GM19035 (cell line): Measurements from ENCODE around the gene KRTAP10-2.
"Not testable (repeated sequence)": the region's sequence is repeated elsewhere in the genome, so short reads cannot be mapped to it uniquely, and the experiment has no call there.

Experiments
- ATAC-seq: cut with Tn5 transposase; IDR thresholded peaks from one replicate; pipeline ENCODE4 v1.9.1; 2021; ENCODE audit not compliant: unreplicated experiment

KRTAP10-2 gene

GRCh38 chr21:44583089-44583799, 31.9 kb upstream of the KRTAP10-2 start:
- ATAC-seq = no peak

- no peak for ATAC-seq
Measured at GRCh38 chr21:44582055-44582454, 30.8 kb upstream of the KRTAP10-2 start.

DNA sequence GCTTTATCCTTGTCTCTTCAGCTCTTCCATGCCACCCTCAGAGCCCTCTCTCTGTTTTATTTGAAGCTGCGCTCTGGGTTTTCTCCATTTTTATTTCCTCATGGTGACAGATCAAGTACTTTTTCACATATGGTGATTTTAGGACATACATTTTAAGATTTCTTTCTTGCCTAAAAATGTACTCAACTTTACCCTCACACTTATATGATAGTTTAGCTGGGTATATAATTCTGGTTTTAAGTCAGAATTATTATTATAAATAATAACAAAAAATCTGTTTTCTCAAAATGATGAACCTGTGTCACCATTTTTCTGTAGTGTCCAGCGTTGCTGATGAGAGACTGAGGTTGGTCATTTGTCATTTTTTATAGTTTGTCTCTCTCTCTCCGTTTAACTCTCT, 29.9 kb upstream of the KRTAP10-2 start:
- no peak for ATAC-seq

DNA sequence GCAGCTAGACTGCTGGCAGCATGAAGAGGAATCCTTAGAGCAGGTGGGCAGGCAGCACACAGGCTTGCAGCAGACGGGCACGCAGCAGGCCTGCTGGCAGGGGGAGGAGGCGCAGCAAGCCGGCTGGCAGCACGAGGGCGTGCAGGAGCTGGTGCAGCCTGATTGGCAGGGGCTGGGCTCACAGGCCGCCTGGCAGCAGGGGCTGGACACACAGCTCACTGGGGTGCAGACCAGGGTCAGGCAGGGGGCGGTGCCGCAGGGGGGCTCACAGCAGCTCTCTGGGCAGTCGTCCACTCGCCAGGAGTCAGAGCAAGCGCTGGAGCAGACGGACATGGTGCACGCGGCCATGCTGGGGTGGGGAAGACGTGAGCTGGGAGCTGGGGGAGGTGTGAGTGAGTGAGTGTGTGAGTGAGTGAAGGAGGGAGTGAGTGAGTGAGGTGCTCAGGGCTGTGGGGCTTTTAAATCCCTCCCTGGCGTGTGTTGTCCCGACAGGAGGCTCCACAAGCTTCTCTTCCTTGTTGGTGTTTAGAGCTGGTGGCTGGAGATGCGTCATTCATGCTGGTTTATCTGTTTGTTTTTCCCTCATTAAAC, 29.0 kb upstream of the KRTAP10-2 start, which contains the start of gene KRTAP10-5:
Gene KRTAP10-5 (minus strand): TSS at position 374 of the 591 bp plus-strand sequence. CDS start 26 bp downstream, at position 348.
- not testable (repeated sequence) for ATAC-seq

DNA sequence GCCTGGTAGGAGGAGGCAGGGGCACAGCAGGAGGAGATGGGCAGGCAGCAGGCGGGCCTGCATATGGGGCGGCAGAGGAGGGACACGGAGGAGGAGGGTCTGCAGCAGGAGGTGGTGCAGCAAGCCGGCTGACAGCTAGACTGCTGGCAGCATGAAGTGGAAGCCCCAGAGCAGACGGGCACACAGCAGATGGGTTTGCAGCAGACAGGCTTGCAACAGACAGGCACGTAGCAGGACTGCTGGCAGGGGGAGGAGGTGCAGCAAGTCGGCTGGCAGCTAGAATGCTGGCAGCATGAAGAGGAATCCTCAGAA, 28.5 kb upstream of the KRTAP10-2 start:
- ATAC-seq = no peak

- ATAC-seq = no peak
Measured at GRCh38 chr21:44579056-44579832, 27.9 kb upstream of the KRTAP10-2 start.

GRCh38 chr21:44578371-44579055, 27.2 kb upstream of the KRTAP10-2 start:
- no peak for ATAC-seq

DNA sequence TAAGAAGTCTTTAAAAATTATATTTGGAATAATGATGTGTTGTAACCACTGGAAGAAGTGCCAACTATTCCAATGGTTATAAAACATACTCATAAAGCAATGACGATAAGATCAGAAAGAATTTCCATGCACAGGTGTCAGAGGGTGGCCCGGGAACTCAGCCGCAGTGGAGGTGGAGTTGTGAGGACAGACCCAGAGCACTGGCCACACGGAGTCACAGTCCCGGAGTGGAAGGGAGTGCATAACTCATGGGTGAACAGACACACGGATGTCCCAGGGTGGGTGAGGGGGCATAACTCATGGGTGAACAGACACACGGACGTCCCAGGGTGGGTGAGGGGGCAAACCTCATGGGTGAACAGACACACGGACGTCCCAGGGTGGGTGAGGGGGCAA, 24.7 kb upstream of the KRTAP10-2 start:
- no peak for ATAC-seq

DNA sequence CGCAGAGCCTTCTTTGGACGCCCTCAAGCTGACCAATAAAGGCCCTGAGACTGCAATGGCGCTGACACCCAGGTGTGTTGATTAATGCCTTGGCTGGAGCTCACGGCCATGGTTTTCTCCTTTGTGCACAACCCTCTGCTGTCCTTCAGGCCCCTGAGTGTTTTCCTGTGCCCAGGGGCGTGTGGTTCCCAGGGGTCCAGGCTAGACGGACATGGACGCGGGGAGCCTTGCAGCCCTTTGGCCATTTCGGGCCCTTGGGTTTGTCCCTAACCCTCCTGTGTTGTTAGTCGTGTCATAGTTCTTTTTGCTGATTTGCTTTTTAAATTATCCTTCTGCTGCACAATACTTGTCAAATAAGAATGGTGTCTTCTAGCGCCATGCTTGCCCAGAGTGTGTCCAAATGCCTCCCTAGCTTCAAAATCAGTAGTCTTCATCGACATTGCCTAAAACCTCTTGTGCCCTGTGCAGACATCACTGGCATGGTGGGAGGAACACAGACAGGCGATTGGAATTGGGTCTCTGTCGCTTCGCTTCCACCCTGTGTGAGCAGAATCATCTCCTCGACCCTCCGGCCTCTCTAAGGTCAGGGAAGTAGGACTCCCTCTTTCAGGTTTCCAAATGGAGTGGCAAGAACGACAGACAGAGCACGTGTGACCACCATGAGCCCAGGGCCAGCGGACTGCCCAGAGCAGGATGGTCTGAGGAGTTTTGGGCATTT, 24.2 kb upstream of the KRTAP10-2 start:
- no peak for ATAC-seq

- no peak for ATAC-seq
Measured at GRCh38 chr21:44574457-44575306, 23.4 kb upstream of the KRTAP10-2 start.

DNA sequence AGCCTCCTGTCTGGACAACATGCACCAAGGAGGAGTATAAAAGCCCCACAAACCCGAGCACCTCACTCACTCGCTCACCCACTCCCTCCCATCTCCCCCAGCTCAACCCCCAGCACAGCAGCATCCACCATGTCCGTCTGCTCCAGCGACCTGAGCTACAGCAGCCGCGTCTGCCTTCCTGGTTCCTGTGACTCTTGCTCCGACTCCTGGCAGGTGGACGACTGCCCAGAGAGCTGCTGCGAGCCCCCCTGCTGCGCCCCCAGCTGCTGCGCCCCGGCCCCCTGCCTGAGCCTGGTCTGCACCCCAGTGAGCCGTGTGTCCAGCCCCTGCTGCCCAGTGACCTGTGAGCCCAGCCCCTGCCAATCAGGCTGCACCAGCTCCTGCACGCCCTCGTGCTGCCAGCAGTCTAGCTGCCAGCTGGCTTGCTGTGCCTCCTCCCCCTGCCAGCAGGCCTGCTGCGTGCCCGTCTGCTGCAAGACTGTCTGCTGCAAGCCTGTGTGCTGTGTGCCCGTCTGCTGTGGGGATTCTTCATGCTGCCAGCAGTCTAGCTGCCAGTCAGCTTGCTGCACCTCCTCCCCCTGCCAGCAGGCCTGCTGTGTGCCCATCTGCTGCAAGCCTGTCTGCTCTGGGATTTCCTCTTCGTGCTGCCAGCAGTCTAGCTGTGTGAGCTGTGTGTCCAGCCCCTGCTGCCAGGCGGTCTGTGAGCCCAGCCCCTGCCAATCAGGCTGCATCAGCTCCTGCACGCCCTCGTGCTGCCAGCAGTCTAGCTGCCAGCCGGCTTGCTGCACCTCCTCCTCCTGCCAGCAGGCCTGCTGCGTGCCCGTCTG, 22.5 kb upstream of the KRTAP10-2 start, which contains the start of gene KRTAP10-4:
Gene KRTAP10-4 (plus strand): TSS at position 100 of the 827 bp plus-strand sequence. CDS start 30 bp downstream, at position 130.
- not testable (repeated sequence) for ATAC-seq

DNA sequence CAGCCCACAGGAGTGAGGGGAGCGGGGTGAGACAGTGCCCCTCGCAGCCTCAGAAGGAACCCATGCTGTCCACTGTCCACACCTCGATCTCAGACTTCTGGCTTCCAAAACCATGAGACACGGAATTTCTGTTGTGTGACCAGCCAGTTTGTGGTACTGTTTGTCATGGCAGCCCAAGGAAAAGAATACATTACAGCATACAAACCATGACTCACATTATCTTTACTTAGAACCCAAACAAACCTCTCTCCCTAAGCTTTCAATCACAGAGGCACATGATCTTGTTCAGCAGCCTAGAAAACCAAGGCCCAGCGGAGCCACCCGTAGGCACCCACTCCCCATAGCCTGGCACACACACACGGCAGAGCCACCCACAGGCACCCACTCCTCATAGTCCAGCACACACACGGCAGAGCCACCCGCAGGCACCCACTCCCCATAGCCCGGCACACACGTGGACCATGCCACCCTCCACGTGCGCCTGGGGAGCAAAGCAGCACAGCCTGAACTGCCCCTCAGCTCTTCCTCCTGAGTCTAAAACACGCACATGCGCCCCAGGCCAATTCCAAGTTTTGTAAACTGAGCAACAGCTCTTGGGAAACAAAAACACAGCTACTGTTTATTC, 21.8 kb upstream of the KRTAP10-2 start:
- ATAC-seq = no peak

GRCh38 chr21:44571844-44572782, 20.8 kb upstream of the KRTAP10-2 start:
- no peak for ATAC-seq

- ATAC-seq = no peak
Measured at GRCh38 chr21:44571296-44571695, 20.0 kb upstream of the KRTAP10-2 start.

DNA sequence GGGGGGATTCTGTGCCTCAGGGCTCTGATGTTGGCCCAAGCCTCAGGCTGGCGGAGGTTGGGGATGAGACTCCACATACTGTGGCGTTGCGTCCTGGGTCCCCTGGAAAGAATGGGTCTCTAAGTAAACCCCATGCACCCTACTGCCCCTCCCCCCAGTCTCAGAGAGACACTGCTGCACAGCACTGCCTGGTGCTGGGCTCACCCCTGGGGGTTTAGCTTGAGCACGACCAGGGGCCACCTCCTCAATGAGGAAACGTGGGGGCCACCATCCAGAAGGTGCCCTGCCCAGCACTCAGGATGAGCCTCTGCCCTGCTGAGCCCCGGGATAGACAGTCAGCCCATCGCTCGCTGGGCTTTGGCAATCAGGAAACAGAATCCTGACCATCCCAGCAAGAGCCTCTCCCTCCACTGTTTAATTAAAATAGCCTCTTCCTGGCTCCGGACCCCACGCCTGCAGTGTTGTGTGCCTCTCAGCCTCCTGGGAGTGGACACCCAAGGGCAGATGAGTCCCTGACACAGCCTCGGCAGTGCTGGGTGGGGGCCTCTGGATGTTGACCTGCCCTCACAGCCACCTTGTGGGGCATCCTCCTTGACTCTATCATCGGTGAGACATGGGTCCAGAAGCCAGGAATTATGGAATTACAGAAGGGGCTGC, 18.7 kb upstream of the KRTAP10-2 start:
- ATAC-seq = no peak

- no peak for ATAC-seq
Measured at GRCh38 chr21:44568667-44569556, 17.6 kb upstream of the KRTAP10-2 start.
